ENCODE measurements around the gene EIF4B.

Gene EIF4B

GRCh38 chr12:53060064-53060720 lies 53.9 kb downstream of the EIF4B start:
- DNase-seq: no peak

GRCh38 chr12:53060721-53061276 lies 54.5 kb downstream of the EIF4B start:
- no peak for DNase-seq

GRCh38 chr12:53061404-53062010 lies 55.3 kb downstream of the EIF4B start:
- no peak for DNase-seq

- DNase-seq: no peak
Observed at GRCh38 chr12:53062011-53062961, 56.0 kb downstream of the EIF4B start.

- no peak for DNase-seq
Observed at GRCh38 chr12:53062977-53063707, 56.9 kb downstream of the EIF4B start.

- DNase-seq: no peak
Observed at GRCh38 chr12:53063708-53064612, 57.7 kb downstream of the EIF4B start.

- no peak for DNase-seq
Observed at GRCh38 chr12:53064613-53065436, 58.6 kb downstream of the EIF4B start.

- no peak for DNase-seq
Observed at GRCh38 chr12:53065470-53065869, 59.2 kb downstream of the EIF4B start.

GRCh38 chr12:53065975-53066931 lies 60.0 kb downstream of the EIF4B start:
- DNase-seq: peak; percentile 69

GRCh38 chr12:53067074-53067992 lies 61.1 kb downstream of the EIF4B start:
- DNase-seq: no peak

GRCh38 chr12:53067993-53068770 lies 61.9 kb downstream of the EIF4B start:
- DNase-seq: no peak

- no peak for DNase-seq
Observed at GRCh38 chr12:53068811-53069585, 62.7 kb downstream of the EIF4B start.

GRCh38 chr12:53069621-53070410 lies 63.6 kb downstream of the EIF4B start:
- DNase-seq: no peak

GRCh38 chr12:53070877-53071492 lies 64.7 kb downstream of the EIF4B start:
- DNase-seq: no peak
